HG02852 (cell line): ENCODE data around the gene ARL5B.

Source experiments
- ATAC-seq: cut with Tn5 transposase; IDR thresholded peaks from one replicate; pipeline ENCODE4 v1.9.1; 2021; ENCODE audit warnings: mild to moderate bottlenecking, moderate library complexity; ENCODE audit not compliant: unreplicated experiment

Gene ARL5B

DNA sequence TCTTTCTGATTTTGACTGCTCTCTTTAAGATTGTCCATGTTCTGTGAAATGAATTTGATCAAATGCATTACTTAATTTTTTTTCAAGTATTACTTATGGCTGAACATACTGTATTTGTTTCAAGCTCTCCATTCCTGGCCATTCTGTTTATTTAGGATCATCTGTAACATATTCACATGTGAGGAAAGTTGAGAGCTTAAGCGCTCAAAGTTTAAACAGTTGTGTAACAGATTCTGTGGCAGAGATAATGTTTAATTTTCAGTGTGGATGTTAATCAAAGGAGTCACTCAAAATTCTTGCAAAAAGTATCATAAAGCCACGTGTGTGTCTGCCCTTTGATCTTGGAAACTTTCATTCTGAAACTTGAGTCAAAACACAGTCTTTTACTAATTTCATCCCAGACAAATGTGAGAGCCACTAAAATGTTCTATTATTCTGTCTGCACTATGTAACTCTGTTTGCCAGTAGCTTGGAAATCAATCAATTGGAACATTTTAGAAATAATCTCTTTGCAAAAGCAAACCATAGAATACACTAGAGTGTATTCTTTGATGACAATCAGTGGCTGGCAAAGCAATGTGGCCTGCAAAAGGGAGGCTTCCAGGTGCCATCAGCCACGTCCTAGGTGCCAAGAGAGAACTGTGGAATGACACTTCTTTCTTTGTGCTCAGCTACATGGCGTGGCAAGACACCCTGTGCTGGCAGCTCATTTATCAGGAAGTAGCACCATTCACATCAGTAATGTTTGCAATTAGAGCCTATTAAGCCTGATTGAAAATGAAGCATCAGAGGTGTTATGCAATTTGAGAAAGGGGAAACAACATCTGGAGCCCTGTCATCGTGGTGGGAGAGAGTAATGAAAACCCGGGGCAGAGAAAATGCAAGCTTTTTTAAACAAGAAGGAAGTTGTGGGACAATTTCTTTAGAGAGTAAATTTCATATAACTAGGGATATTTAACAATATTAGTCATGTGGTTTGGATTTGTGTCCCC is 40.9 kb downstream of the ARL5B start:
- ATAC-seq = no peak

DNA sequence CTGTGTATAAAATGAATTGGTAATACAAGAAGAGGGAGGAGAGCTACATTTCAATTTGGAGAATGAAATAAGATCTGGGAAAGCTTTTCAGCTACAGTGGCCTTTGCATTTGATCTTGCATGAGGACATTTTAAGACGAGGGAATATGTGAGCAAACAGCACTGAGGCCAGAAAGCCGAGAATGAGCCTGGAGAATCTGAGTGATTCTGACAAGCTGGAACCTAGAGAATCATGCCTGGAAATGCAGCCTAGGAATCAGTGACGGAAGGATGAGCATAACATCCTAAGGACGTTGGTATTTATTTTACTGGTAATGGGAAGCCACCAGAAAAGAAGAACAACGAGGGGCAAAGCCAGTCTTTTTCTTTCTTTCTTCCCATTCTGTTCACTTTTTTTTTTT is 44.3 kb downstream of the ARL5B start:
- no peak for ATAC-seq

DNA sequence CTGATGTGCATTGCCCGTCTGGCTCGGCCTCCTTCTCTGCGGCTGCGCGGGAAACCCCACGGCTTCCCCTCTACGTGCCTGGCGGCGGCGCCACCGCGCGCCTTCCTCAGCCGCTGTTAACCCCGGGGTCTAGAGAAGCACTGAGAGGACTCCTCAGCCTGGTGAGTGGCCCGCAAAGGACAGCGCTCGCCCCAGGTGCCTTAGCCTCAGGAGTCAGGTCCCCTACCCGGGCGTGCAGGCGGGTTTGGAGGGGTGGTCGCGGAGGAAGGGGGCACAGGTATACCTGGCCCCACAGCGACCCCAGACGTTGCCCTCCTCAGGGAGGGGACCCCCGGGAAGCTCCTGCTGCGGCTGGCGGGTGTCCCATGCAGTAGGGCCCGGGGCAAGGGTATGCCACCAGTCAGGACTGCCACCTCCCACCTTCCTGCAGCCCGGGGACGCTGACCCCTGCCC is 51.0 kb downstream of the ARL5B start:
- ATAC-seq = no peak

DNA sequence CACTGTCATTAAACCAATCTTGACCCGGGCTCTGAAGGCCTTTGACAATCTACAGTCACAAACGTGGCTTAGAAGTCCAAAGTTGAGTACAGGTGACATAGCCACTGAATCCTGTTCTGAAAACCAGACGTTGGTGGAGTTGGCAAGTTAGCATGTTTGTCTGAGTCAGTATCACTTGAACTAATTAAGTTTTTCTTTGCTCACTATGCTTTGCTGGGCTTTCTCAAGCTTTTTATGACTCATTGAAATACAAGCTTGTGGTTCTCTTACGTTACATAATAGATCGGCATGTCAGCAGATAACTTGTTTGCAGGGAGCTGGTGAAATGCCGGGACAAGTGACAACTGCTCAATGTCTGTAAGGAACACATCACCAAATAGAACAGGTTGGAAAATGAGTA is 53.8 kb downstream of the ARL5B start:
- no peak for ATAC-seq

- ATAC-seq = no peak
Measured at GRCh38 chr10:18718991-18719390, 59.8 kb downstream of the ARL5B start.

DNA sequence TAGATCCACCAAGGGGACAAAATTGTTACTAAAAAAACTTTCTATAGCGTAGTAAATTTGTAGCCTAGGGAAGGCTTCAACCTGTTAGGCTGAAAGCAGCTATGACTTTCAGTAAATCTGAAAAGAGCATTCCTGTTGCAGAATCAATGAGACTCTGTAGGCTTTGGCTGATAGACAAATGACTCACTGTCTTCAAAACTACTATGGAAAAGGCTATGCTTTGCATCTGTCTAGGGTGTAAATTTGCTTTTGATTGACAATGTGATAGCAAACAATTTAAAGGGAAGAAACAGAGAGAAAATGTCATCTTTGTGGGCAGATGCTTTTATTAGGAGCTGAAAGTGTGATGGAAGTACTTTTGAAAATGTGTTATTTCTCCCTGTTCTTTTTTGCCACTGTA is 60.6 kb downstream of the ARL5B start:
- ATAC-seq = no peak

DNA sequence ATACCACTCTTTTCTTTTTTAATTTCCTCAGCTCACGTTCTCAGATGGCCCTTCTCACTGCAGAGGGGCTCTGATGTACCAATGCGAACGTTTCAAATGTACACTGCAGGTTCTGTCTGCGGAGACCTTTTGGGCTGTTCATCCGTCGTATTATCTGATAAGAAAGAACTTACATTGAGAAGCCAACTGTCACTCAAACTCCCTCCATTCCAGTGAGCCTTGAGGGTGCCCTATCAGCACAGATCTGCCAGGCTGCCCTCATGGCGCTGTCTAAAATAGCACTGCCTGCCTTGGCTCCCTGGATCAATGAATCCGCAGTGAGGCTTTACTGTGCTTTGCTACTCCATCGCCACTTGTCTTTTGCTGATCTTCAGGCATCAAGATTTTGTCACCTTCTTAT is 61.8 kb downstream of the ARL5B start:
- no peak for ATAC-seq

GRCh38 chr10:18723801-18724200 is 64.6 kb downstream of the ARL5B start:
- ATAC-seq = no peak
